ENCODE data around the gene KLK6. TPM values are rescaled to one million over a fixed set of nuclear protein-coding genes. Genes with fewer than 3 reads are reported as not detected.

The KLK6 gene
- total RNA-seq, 1 donor from 2014 or later: 5.0 TPM

DNA sequence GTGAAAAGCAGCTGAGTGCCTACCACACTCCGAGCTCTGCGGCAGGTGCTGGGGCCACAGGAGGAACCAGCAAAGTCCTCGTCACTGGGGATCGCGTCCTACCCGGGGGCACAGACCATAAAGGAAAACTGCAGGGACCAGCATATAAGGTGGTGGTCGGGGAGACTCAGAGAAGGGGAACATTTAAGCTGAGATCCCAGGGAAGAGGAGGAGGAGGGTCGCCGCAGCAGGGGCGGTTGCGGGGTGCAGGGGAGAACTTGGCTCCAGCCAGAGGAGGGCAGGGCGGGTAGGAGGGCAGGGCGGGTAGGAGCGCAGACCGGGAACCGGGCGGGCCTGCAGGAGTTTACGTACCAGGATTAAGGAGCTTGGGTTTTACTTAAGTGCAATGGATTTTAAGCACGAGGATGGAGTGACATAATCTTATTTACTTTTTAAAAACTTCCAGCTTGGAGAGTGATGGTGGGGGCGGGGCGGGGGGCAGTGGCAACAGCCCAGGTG is 57.2 kb downstream of the KLK6 start:
- peaks cover 6% of the 10 kb centered on the region for H3K4me1 Mint-ChIP-seq (ENCODE audit: unreplicated experiment)
- TF ChIP-seq, protein P1, sequence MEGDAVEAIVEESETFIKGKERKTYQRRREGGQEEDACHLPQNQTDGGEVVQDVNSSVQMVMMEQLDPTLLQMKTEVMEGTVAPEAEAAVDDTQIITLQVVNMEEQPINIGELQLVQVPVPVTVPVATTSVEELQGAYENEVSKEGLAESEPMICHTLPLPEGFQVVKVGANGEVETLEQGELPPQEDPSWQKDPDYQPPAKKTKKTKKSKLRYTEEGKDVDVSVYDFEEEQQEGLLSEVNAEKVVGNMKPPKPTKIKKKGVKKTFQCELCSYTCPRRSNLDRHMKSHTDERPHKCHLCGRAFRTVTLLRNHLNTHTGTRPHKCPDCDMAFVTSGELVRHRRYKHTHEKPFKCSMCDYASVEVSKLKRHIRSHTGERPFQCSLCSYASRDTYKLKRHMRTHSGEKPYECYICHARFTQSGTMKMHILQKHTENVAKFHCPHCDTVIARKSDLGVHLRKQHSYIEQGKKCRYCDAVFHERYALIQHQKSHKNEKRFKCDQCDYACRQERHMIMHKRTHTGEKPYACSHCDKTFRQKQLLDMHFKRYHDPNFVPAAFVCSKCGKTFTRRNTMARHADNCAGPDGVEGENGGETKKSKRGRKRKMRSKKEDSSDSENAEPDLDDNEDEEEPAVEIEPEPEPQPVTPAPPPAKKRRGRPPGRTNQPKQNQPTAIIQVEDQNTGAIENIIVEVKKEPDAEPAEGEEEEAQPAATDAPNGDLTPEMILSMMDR (conservative IDR thresholded peaks at IDR 0.05): no peak
- H3K27me3 Mint-ChIP-seq: peaks cover 8% of the 10 kb centered on the region
- no peak overlapping the region for H3K4me3 Mint-ChIP-seq
- no peaks in the 10 kb centered on the region for H3K36me3 Mint-ChIP-seq
- no peaks in the 10 kb centered on the region for H3K9me3 Mint-ChIP-seq
- no peak for DNase-seq (ENCODE audit: extremely low spot score, unreplicated experiment)
- no peak overlapping the region for H3K27ac Mint-ChIP-seq

DNA sequence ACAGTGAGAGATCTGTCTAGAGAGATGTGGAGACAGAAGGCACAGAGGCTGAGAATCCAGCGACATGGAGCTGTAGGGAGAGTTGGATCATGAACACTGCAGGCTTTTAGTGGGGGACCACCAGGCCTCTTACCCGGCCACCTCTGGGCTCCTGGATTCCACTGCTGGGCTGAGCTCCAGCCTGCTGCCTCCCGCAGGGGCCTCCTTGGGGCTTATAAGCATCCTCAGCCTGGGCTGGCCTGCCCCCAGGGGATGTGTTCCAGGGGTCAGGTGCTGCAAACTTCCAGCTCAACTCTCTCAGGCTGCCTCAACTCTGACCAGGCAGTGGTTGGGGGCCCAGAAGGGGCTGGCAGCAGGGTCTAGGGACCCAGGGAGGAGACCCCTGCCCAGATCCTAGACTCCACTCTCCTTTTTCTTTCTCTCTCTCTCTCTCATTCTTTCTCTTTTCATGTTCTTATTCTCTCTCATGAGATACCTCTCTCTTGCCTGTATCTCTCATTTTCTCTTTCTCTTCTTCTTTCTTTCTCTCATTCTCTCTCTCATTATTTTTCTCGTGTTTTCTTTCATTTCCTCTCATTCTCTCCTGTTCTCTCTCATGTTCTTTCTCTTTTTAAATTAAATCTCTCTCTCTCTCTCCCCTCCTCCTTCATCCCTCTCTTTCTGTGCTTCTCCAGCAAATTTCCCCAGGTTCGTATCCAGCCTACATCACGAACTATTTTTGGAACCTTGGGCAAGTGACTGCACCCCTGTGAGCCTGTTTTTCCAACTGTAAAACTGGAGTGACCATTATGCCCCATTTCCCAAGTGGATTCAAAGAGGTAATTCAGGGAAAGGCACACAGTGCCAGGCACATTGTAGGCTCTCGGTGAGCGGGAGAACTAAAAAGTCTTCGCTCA is 57.9 kb downstream of the KLK6 start, which contains the start of gene KLK4:
Gene KLK4 (minus strand): TSS at position 190 of the 896 bp plus-strand sequence. CDS start 657 bp downstream, outside the sequence.
- Mint-ChIP-seq H3K27ac (no peak within 1 kb of the TSS), H3K4me1 (ENCODE audit: unreplicated experiment) (peaks cover 6% of the 10 kb centered on the region), H3K27me3 (peaks cover 5% of the 10 kb centered on the region), H3K36me3 (no peaks in the 10 kb centered on the region), H3K9me3 (no peaks in the 10 kb centered on the region), H3K4me3 (no peak within 1 kb of the TSS)
- TF ChIP-seq, protein P1 (conservative IDR thresholded peaks at IDR 0.05): no peak
- no peak for DNase-seq (ENCODE audit: extremely low spot score, unreplicated experiment)

DNA sequence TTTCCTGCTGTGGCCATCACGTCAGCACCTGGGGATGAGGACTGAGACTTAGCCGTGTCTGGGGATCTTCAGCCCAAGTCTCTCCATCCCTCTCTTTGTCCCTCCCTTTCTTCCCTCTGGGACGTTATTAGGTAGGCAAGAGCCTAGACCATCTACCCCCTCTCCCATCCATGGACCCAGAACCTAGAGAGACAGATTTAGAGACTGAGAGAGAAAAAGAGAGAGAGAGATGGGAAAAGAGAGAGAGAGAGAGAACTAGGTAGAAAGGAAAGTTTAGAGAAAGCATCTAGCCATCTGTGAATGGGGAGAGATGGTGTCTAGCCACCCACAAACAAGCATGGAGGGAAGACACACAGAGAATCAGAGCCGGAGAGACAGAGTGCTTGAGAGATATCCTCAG is 58.7 kb downstream of the KLK6 start:
- H3K36me3 Mint-ChIP-seq: no peaks in the 10 kb centered on the region
- DNase-seq (ENCODE audit: extremely low spot score, unreplicated experiment): no peak
- no peak overlapping the region for H3K27ac Mint-ChIP-seq
- no peaks in the 10 kb centered on the region for H3K9me3 Mint-ChIP-seq
- peaks cover 6% of the 10 kb centered on the region for H3K4me1 Mint-ChIP-seq (ENCODE audit: unreplicated experiment)
- peaks cover 6% of the 10 kb centered on the region for H3K27me3 Mint-ChIP-seq
- H3K4me3 Mint-ChIP-seq: no peak overlapping the region
- TF ChIP-seq, protein P1 (conservative IDR thresholded peaks at IDR 0.05): no peak

DNA sequence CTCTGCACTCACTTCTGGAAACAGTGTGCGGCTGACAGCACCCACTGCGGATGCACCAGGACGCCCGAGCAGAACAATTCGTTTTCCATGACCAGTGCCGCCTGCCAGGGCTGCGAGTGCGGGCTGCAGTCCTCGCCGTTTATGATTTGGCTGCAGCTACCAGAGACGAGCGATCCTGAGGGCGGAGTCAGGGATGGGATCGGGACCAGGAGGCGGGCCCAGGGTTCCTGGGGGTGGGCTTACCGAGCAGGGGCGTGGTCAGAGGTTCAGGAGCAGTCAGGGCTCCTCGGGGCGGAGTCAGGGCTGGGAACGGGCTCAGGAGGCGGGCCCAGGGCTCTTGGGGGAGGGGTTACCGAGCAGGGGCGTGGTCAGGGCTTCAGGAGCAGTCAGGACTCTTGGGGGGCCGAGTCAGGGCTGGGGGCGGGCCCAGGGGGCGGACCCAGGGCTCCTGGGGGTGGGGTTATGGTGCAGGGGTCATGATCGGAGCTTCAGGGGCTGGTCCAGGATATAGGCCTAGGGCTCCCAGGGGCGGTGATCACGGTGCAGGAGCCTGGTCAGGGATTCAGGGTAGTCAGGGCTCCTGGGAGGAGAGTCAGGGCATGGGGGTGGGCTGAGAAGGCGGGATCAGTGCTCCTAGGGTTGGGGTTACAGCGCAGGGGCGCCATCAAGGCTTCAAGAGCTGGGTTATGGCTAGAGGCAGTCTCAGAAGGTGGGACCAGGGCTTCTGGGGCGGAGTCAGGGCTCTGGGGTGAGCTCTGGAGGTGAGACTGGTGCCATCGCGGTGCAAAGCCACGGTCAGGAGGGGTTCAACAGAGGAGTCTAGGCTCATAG is 59.9 kb downstream of the KLK6 start:
- Mint-ChIP-seq H3K4me3 (peak overlapping the region; percentile 73), H3K27ac (no peak overlapping the region), H3K36me3 (no peaks in the 10 kb centered on the region), H3K9me3 (no peaks in the 10 kb centered on the region), H3K27me3 (peaks cover 14% of the 10 kb centered on the region), H3K4me1 (ENCODE audit: unreplicated experiment) (peaks cover 6% of the 10 kb centered on the region)
- peak; percentile 76 for DNase-seq (ENCODE audit: extremely low spot score, unreplicated experiment)
- TF ChIP-seq, protein P1 (conservative IDR thresholded peaks at IDR 0.05): no peak

Other genes with a start within 250 kb of the KLK6 start
- 0.38 and 7.8 TPM in 2 replicates for gene SHANK1, start 249.8 kb downstream of the KLK6 start, total RNA-seq (ENCODE audit: low replicate concordance)
- gene CLEC11A, start 246.2 kb downstream of the KLK6 start, total RNA-seq (ENCODE audit: low replicate concordance): 4.2 and 5.9 TPM in 2 replicates
- not detected in 2 replicates for gene GPR32, start 199.1 kb downstream of the KLK6 start, total RNA-seq (ENCODE audit: low replicate concordance)
- not detected in 2 replicates for gene ACP4, start 179.2 kb downstream of the KLK6 start, total RNA-seq (ENCODE audit: low replicate concordance)
- 1.5 and 2.9 TPM in 2 replicates for gene KLK1, start 145.8 kb downstream of the KLK6 start, total RNA-seq (ENCODE audit: low replicate concordance)
- 0.26 TPM in 1 of 2 replicates, not detected in the other for gene KLK15, start 136.0 kb downstream of the KLK6 start, total RNA-seq (ENCODE audit: low replicate concordance)
- not detected in 2 replicates for gene KLK3, start 114.7 kb downstream of the KLK6 start, total RNA-seq (ENCODE audit: low replicate concordance)
- gene KLK2, start 96.2 kb downstream of the KLK6 start, total RNA-seq (ENCODE audit: low replicate concordance): 0.43 TPM in 1 of 2 replicates, not detected in the other
- 0.46 TPM in 1 of 2 replicates, not detected in the other for gene KLK4, start 58.2 kb downstream of the KLK6 start, total RNA-seq (ENCODE audit: low replicate concordance)
- gene KLK5, start 16.6 kb downstream of the KLK6 start, total RNA-seq (ENCODE audit: low replicate concordance): not detected in 2 replicates
- gene KLK7, start 14.3 kb upstream of the KLK6 start, total RNA-seq (ENCODE audit: low replicate concordance): 0.36 TPM in 1 of 2 replicates, not detected in the other
- gene KLK8, start 32.0 kb upstream of the KLK6 start, total RNA-seq (ENCODE audit: low replicate concordance): 2.6 and 12.0 TPM in 2 replicates
- 1.8 and 2.2 TPM in 2 replicates for gene KLK10, start 50.1 kb upstream of the KLK6 start, total RNA-seq (ENCODE audit: low replicate concordance)
- 1.3 and 1.4 TPM in 2 replicates for gene KLK11, start 57.0 kb upstream of the KLK6 start, total RNA-seq (ENCODE audit: low replicate concordance)
- 0.83 and 1.6 TPM in 2 replicates for gene KLK12, start 65.4 kb upstream of the KLK6 start, total RNA-seq (ENCODE audit: low replicate concordance)
- 1.5 and 4.7 TPM in 2 replicates for gene KLK13, start 95.5 kb upstream of the KLK6 start, total RNA-seq (ENCODE audit: low replicate concordance)
- 0.29 and 0.43 TPM in 2 replicates for gene KLK14, start 113.3 kb upstream of the KLK6 start, total RNA-seq (ENCODE audit: low replicate concordance)
- gene CTU1, start 138.8 kb upstream of the KLK6 start, total RNA-seq (ENCODE audit: low replicate concordance): 8.4 and 9.3 TPM in 2 replicates
- not detected in 2 replicates for gene SIGLEC9, start 155.3 kb upstream of the KLK6 start, total RNA-seq (ENCODE audit: low replicate concordance)
- not detected in 2 replicates for gene SIGLEC7, start 172.7 kb upstream of the KLK6 start, total RNA-seq (ENCODE audit: low replicate concordance)

Measured in type B pancreatic cell (in vitro differentiated cells).